Measurements from ENCODE around the gene SLC5A11.

GRCh38 chr16:24838554-24839266 is 7.1 kb upstream of the SLC5A11 start:
- no peak for TF ChIP-seq CTCF (conservative IDR thresholded peaks at IDR 0.05 in 1 of 2, IDR thresholded peaks at IDR 0.05 in 1 of 2; ENCODE audit: extremely low read depth in 1 of 2, insufficient read depth in 1 of 2, low read depth in 1 of 2, low read length in 2 of 2)
- no peak for TF ChIP-seq EZH2 (IDR thresholded peaks at IDR 0.05; ENCODE audit: borderline replicate concordance, low read length)
